ENCODE measurements around the gene ZNF320.
"Not testable (repeated sequence)": the region's sequence is repeated elsewhere in the genome, so short reads cannot be mapped to it uniquely, and the experiment has no call there.

ZNF320 gene

GRCh38 chr19:52917531-52917930 lies 20.1 kb upstream of the ZNF320 start:
- DNase-seq: no peak

- no peak for DNase-seq
These were observed 13.2 kb upstream of the ZNF320 start for GRCh38 chr19:52910648-52911047.

GRCh38 chr19:52904052-52904780 lies 6.8 kb upstream of the ZNF320 start:
- not testable (repeated sequence) for DNase-seq

- DNase-seq: no peak
These were observed 4.4 kb upstream of the ZNF320 start for GRCh38 chr19:52901842-52902241.

GRCh38 chr19:52898596-52898995 lies 1.2 kb upstream of the ZNF320 start:
- DNase-seq: not testable (repeated sequence)

GRCh38 chr19:52898101-52898500 lies 666 bp upstream of the ZNF320 start:
- no peak for DNase-seq

- DNase-seq: no peak
These were observed 851 bp downstream of the ZNF320 start for GRCh38 chr19:52896431-52897137.

GRCh38 chr19:52891336-52891735 lies 6.1 kb downstream of the ZNF320 start:
- DNase-seq: no peak

- DNase-seq: no peak
These were observed 7.5 kb downstream of the ZNF320 start for GRCh38 chr19:52889931-52890330.

GRCh38 chr19:52889076-52889475 lies 8.4 kb downstream of the ZNF320 start:
- no peak for DNase-seq

- no peak for DNase-seq
These were observed 16.5 kb downstream of the ZNF320 start for GRCh38 chr19:52880895-52881389.

- DNase-seq: not testable (repeated sequence)
These were observed 24.4 kb downstream of the ZNF320 start for GRCh38 chr19:52872996-52873395.

- DNase-seq: no peak
These were observed 26.0 kb downstream of the ZNF320 start for GRCh38 chr19:52871466-52871865.

- DNase-seq: not testable (repeated sequence)
These were observed 29.4 kb downstream of the ZNF320 start for GRCh38 chr19:52868031-52868430.

- peak; percentile 22 for DNase-seq
These were observed 39.9 kb downstream of the ZNF320 start, which contains the start of gene ZNF468 for GRCh38 chr19:52857378-52858191. TSS of gene ZNF468 (minus strand) at chr19:52857619. CDS start at chr19:52854272, 3,347 bp downstream.

GRCh38 chr19:52856540-52857377 lies 40.7 kb downstream of the ZNF320 start:
- not testable (repeated sequence) for DNase-seq
